GM12878 (cell line): Measurements from ENCODE around the gene TUB. TPM values are rescaled to one million over a fixed set of nuclear protein-coding genes. Genes with fewer than 3 reads are reported as not detected.

ENCODE experiments used
- ATAC-seq: fragments of 200-7000 bp; cut with Tn5 transposase; 3 replicates; pipeline ENCODE4 v1.9.1; 2020; ENCODE audit warnings: mild to moderate bottlenecking, moderate library complexity
- BruUV-seq: library from RNA; stranded (reverse); fragments of 400-500 nt; replicated peaks from 2 replicates; lab custom pipeline; 2021; lab: Mats Ljungman, UMichigan
- CTCF ChIA-PET: fragments of 300-600 bp; sonication (Branson Sonifier 250); formaldehyde crosslinking; extraction: SDS; loops from one replicate; lab custom pipeline; 2021; ENCODE audit warnings: inconsistent platforms; lab: Yijun Ruan, JAX
- POLR2A ChIA-PET: fragments of 350-600 bp; formaldehyde crosslinking; extraction: SDS; loops from one replicate; lab custom pipeline; 2021; ENCODE audit warnings: inconsistent platforms; lab: Charles Lee
- RAD21 ChIA-PET: fragments of 300-600 bp; sonication (Branson Sonifier 250); formaldehyde crosslinking; loops from one replicate; lab custom pipeline; 2023; ENCODE audit warnings: antibody characterized with exemption; ENCODE audit not compliant: unreplicated experiment; lab: Charles Lee
- SMC1A ChIA-PET: fragments of 300-600 bp; sonication (Branson Sonifier 250); formaldehyde crosslinking; loops from one replicate; lab custom pipeline; 2023; ENCODE audit not compliant: unreplicated experiment, uncharacterized antibody; lab: Charles Lee
- DNase-seq: peaks from one replicate; pipeline ENCODE4 v3.0.0-alpha.2; 2011; ENCODE audit warnings: low read depth, low spot score
- FAIRE-seq: peaks from 3 replicates; lab custom pipeline; 2011; peaks lifted over from hg19 to GRCh38; lab: Jason Lieb, UNC
- H2AFZ ChIP-seq: 2 replicates; pipeline ENCODE4 v1.6.0; 2011; ENCODE audit warnings: low read depth, low read length, control low read depth; ENCODE audit not compliant: control insufficient read depth
- H3K27ac ChIP-seq: 2 replicates; pipeline ENCODE4 v1.5.1; 2011; ENCODE audit warnings: control low read depth; ENCODE audit not compliant: control insufficient read depth, insufficient read depth
- H3K27me3 ChIP-seq, 2 experiments: replicated peaks in 1 of 2; 2 replicates each; pipeline versions ENCODE4 v1.6.0 to v1.6.1; 2011; ENCODE audit warnings: low read length in 1 of 2; ENCODE audit not compliant: control insufficient read depth in 2 of 2, insufficient read depth in 2 of 2
- H3K36me3 ChIP-seq, 2 experiments: 2 replicates each; pipeline ENCODE4 v1.5.1; 2011; ENCODE audit warnings: low read length in 1 of 2; ENCODE audit not compliant: control insufficient read depth in 2 of 2, insufficient read depth in 2 of 2
- H3K4me1 ChIP-seq: 2 replicates; pipeline ENCODE4 v1.6.1; 2011; ENCODE audit warnings: mild to moderate bottlenecking, low read length, moderate library complexity, mixed read lengths; ENCODE audit not compliant: control insufficient read depth, insufficient read depth
- H3K4me2 ChIP-seq: 2 replicates; pipeline ENCODE4 v1.6.0; 2011; ENCODE audit warnings: control low read depth; ENCODE audit not compliant: control insufficient read depth, insufficient read depth
- H3K4me3 ChIP-seq: fragments of 200-600 bp; sonication (generic); 2 replicates; pipeline ENCODE4 v1.5.1; 2016
- H3K79me2 ChIP-seq: 2 replicates; pipeline ENCODE4 v1.6.0; 2011; ENCODE audit warnings: low read length; ENCODE audit not compliant: control insufficient read depth, insufficient read depth
- H3K9ac ChIP-seq: 2 replicates; pipeline ENCODE4 v1.8.0; 2011; ENCODE audit warnings: low read length, control low read depth, mixed read lengths; ENCODE audit not compliant: control insufficient read depth, insufficient read depth
- H3K9me3 ChIP-seq: replicated peaks from 3 replicates; pipeline ENCODE4 v1.5.1; 2011; ENCODE audit warnings: mild to moderate bottlenecking, low read length; ENCODE audit not compliant: control insufficient read depth, insufficient read depth
- H4K20me1 ChIP-seq: 2 replicates; pipeline ENCODE4 v1.6.0; 2011; ENCODE audit not compliant: control insufficient read depth, insufficient read depth
- BHLHE40 ChIP-seq, 2 experiments: fragments of 450-650 bp in 1 of 2; IDR thresholded peaks; 2 replicates each; pipeline ENCODE4 v1.6.1; 2011 to 2017; ENCODE audit warnings: low read depth in 2 of 2, borderline replicate concordance in 1 of 2, improper control_type of control experiment in 1 of 2, low read length in 1 of 2, mild to moderate bottlenecking in 1 of 2
- CEBPB ChIP-seq, 2 experiments: fragments of 150-350 bp in 1 of 2; IDR thresholded peaks; 2 replicates each; pipeline ENCODE4 v1.6.1; 2012 to 2014; ENCODE audit warnings: low read depth in 2 of 2, low read length in 2 of 2, borderline replicate concordance in 1 of 2, inconsistent platforms in 1 of 2
- CEBPZ ChIP-seq: fragments of 150-350 bp; IDR thresholded peaks from 2 replicates; pipeline ENCODE4 v1.6.1; 2016; ENCODE audit warnings: low read depth, low read length
- CTCF ChIP-seq, 3 experiments: IDR thresholded peaks in 2 of 3; conservative IDR thresholded peaks in 1 of 3; 2 replicates each; pipeline ENCODE4 v1.5.1; 2011; ENCODE audit warnings: low read depth in 3 of 3, low read length in 3 of 3, mild to moderate bottlenecking in 3 of 3, control low read depth in 2 of 3, moderate library complexity in 2 of 3, inconsistent platforms in 1 of 3, mixed read lengths in 1 of 3; ENCODE audit not compliant: control insufficient read depth in 2 of 3, insufficient read depth in 1 of 3; ENCODE audit errors: extremely low read depth in 1 of 3
- EZH2 ChIP-seq: IDR thresholded peaks from 2 replicates; pipeline ENCODE4 v1.6.1; 2012; ENCODE audit warnings: low read depth, mild to moderate bottlenecking, control low read depth, inconsistent platforms, low read length, borderline replicate concordance; ENCODE audit not compliant: control insufficient read depth
- FOXM1 ChIP-seq: IDR thresholded peaks from 2 replicates; pipeline ENCODE4 v1.6.1; 2012; ENCODE audit warnings: low read depth, mild to moderate bottlenecking, inconsistent platforms, low read length, moderate library complexity
- MXI1 ChIP-seq: fragments of 150-350 bp; IDR thresholded peaks from 2 replicates; pipeline ENCODE4 v1.6.1; 2011; ENCODE audit warnings: low read depth, mild to moderate bottlenecking, inconsistent platforms, low read length, improper control_type of control experiment
- NFYA ChIP-seq: IDR thresholded peaks from 2 replicates; pipeline ENCODE4 v1.6.1; 2011; ENCODE audit warnings: low read depth, mild to moderate bottlenecking, low read length, improper control_type of control experiment, borderline replicate concordance
- NRF1 ChIP-seq: conservative IDR thresholded peaks from 2 replicates; pipeline ENCODE4 v1.6.1; 2011; ENCODE audit warnings: mild to moderate bottlenecking, low read depth, low read length, improper control_type of control experiment
- RAD21 ChIP-seq: IDR thresholded peaks from 2 replicates; pipeline ENCODE4 v1.6.1; 2011; ENCODE audit warnings: mild to moderate bottlenecking, low read depth, low read length, moderate library complexity; ENCODE audit not compliant: insufficient read depth
- RAD51 ChIP-seq: fragments of 450-650 bp; IDR thresholded peaks from 2 replicates; pipeline ENCODE4 v1.6.1; 2016; ENCODE audit warnings: moderate library complexity, mild to moderate bottlenecking, inconsistent platforms
- RB1 ChIP-seq: fragments of 450-650 bp; formaldehyde crosslinking; IDR thresholded peaks from 2 replicates; pipeline ENCODE4 v1.6.1; 2017; ENCODE audit warnings: mild to moderate bottlenecking, borderline replicate concordance
- RCOR1 ChIP-seq: conservative IDR thresholded peaks from 2 replicates; pipeline ENCODE4 v1.6.1; 2012; ENCODE audit warnings: low read depth, low read length, improper control_type of control experiment
- SP1 ChIP-seq: IDR thresholded peaks from one replicate; pipeline ENCODE4 v1.6.1; 2011; ENCODE audit warnings: low read depth, low read length
- SUZ12 ChIP-seq: fragments of 200-600 bp; sonication (generic); IDR thresholded peaks from one replicate; pipeline ENCODE4 v1.6.1; 2018; ENCODE audit warnings: antibody characterized with exemption, mild to moderate bottlenecking; ENCODE audit not compliant: unreplicated experiment
- YY1 ChIP-seq: IDR thresholded peaks from 2 replicates; pipeline ENCODE4 v1.6.1; 2011; ENCODE audit warnings: low read depth, mild to moderate bottlenecking, low read length
- WGBS: methylation state at CpG from one replicate; pipeline ENCODE4 v1.1.6; 2016; ENCODE audit warnings: low lambda C conversion rate; ENCODE audit not compliant: insufficient replicate concordance, insufficient coverage; ENCODE audit errors: missing lambda C conversion rate; 5-methylcytosine and 5-hydroxymethylcytosine counted together
- in situ Hi-C: fragments of 300-500 bp; cut with MboI; formaldehyde crosslinking; loops from 9 replicates; pipeline ENCODE4 v1.14.3; 2018; ENCODE audit warnings: mixed read lengths
- intact Hi-C: fragments of 100-400 bp; cut with micrococcal nuclease; formaldehyde crosslinking; loops from one replicate; pipeline ENCODE4 v1.14.2; 2022; ENCODE audit not compliant: unreplicated experiment
- polyA plus RNA-seq, 11 experiments: library from polyadenylated mRNA; depleted of rRNA in 4 of 11; unstranded in 6 of 11; stranded (reverse) in 5 of 11; fragments of >200 nt; fragmentation: Nextera tagmentation in 4 of 11; fragmentation: Illumina TruSeq in 1 of 11; extraction: Ambion mirVana in 4 of 11; extraction: Trizol in 1 of 11; gene quantifications; 1 replicate in 1 of 11; 2 replicates in 10 of 11; pipeline versions ENCODE4 v1.2.1 to v1.2.3, GENCODE V29; 2011 to 2016; ENCODE audit warnings: inconsistent platforms in 2 of 11, missing spikeins in 2 of 11, low read depth in 1 of 11
- total RNA-seq, 4 experiments: library from RNA; depleted of rRNA in 3 of 4; stranded (reverse); fragments of >200 nt in 3 of 4; fragmentation: Illumina TruSeq in 1 of 4; extraction: Trizol in 1 of 4; gene quantifications; 2 replicates each; pipeline versions ENCODE4 v1.2.1 to v1.2.3, GENCODE V29; 2013 to 2021

Gene TUB
- total and polyA plus RNA-seq, 10 of the 15 experiments (the other 5 are each of a cell fraction or from before 2014, with no cell fraction given): 0.01 to 0.06 (median 0.03) TPM; not detected in 6

GRCh38 chr11:8060146-8060719 is 20.8 kb upstream of the TUB start:
- FAIRE-seq (no peak), ATAC-seq (no peak), DNase-seq (no peak)
- H3K9me3 ChIP-seq: no peaks in the 10 kb centered on the region
- no peak overlapping the region for H2AFZ ChIP-seq
- no peak overlapping the region for H3K9ac ChIP-seq
- H3K27ac ChIP-seq: no peak overlapping the region
- ChIA-PET POLR2A (no interaction called here), RAD21 (no interaction called here), CTCF (interaction anchor here (0.6 to 1.4 kb wide), 3 partner anchors 10 to 39 kb away, joined by 5 read pairs; no protein-coding TSS in a partner anchor), SMC1A (no interaction called here)
- BruUV-seq: no TSS peak
- no peaks in the 10 kb centered on the region for H3K27me3 ChIP-seq
- intact Hi-C loops: no loop called here
- in situ Hi-C loops: no loop called here
- no peak overlapping the region for H3K4me2 ChIP-seq
- H3K36me3 ChIP-seq: no peaks in the 10 kb centered on the region
- no peak overlapping the region for H3K4me3 ChIP-seq
- H3K4me1 ChIP-seq: no peaks in the 10 kb centered on the region
- 28% methylated on average over 3 of the region's 3 CpGs for WGBS
- H4K20me1 ChIP-seq: no peaks in the 10 kb centered on the region
- no peaks in the 10 kb centered on the region for H3K79me2 ChIP-seq
- TF ChIP-seq CEBPB (IDR thresholded peaks at IDR 0.05; ENCODE audit: borderline replicate concordance in 1 of 2, low read depth in 2 of 2, low read length in 2 of 2): no peak
- TF ChIP-seq RAD51: no peak
- no peak for TF ChIP-seq NRF1
- TF ChIP-seq CTCF (IDR thresholded peaks at IDR 0.05 in 2 of 3, conservative IDR thresholded peaks at IDR 0.05 in 1 of 3; ENCODE audit: control insufficient read depth in 2 of 3, extremely low read depth in 1 of 3, insufficient read depth in 1 of 3, low read depth in 3 of 3, low read length in 3 of 3): no peak
- no peak for TF ChIP-seq RB1
- TF ChIP-seq BHLHE40 (IDR thresholded peaks at IDR 0.05; ENCODE audit: borderline replicate concordance in 1 of 2, low read depth in 2 of 2, low read length in 1 of 2): no peak
- no peak for TF ChIP-seq RCOR1
- TF ChIP-seq NFYA: no peak
- no peak for TF ChIP-seq YY1
- no peak for TF ChIP-seq RAD21
- no peak for TF ChIP-seq EZH2
- no peak for TF ChIP-seq SP1
- TF ChIP-seq FOXM1: no peak
- TF ChIP-seq MXI1: no peak
- no peak for TF ChIP-seq CEBPZ
- no peak for TF ChIP-seq SUZ12
